ENCODE results near the gene SLCO4C1.

The SLCO4C1 gene

GRCh38 chr5:102270036-102270435 lies 26.0 kb downstream of the SLCO4C1 start:
- DNase-seq: no peak

GRCh38 chr5:102262688-102263087 lies 33.4 kb downstream of the SLCO4C1 start:
- no peak for DNase-seq

GRCh38 chr5:102249381-102249780 lies 46.7 kb downstream of the SLCO4C1 start:
- no peak for DNase-seq

DNA sequence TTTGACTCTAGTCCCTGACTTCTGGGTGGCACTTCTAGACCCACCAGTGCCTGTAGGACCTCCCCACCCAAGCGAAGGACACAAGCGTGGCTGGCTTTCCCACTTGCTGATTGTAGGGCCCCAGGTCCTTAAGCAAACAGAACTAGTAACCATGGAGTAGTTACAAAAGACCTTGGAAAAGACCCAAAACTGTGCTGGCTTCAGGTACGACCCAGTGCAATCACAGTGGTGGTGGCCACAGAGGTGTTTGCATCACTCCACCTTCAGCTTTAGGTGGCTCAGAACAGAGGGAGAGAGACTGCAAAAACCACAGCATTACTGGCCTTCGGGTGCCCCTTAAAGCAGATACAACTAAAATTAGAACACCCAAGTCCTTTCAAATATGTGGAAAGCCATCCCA lies 52.9 kb downstream of the SLCO4C1 start:
- DNase-seq: no peak

DNA sequence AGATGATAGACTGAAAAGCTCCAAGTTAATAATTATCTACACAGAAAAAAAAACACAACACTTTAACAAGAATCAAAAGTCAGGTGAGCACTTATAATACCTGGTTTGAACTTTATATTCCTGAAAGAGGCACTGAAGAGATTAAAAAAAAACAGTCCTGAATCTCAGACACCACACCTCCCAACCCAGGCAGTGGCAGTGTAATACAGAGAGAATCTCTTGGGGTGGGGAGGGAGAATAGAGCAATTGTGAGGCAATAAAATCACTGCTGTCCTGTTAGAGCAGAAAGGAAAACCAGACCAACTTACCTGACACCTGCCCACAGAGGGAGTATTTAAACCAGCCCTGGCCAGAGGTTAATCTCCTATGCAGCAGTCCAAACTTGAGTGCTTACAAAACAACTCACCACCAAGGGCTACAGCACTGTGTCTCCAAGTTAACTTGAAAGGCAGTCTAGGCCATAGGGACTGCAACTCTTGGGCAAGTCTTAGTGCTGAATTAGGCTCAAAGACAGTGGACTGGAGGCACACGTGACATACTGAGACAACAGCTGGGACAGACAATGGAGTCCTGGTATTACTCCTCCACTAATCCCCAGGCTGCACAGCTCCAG lies 54.2 kb downstream of the SLCO4C1 start:
- no peak for DNase-seq

GRCh38 chr5:102231693-102232619 lies 64.1 kb downstream of the SLCO4C1 start:
- no peak for DNase-seq

DNA sequence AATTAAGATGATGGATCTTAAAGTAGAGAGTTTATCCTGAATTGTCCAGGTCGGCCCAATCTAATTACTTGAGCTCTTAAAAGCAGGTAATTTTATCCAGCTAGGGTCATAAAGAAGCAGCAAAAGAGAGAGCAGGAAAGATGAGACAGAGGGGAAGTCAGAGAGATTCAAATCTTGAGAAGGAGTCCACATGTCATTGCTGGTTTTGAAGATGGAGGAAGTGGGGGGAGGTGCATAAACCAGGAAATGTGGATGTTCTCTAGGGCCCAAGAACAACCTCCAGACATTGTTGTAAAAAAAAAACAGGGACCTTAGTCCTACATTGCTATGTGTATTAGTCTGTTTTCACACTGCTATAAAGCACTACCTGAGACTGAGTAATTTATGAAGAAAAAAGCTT lies 66.4 kb downstream of the SLCO4C1 start:
- peak; percentile 0 for DNase-seq

- no peak for DNase-seq
These were observed 69.8 kb downstream of the SLCO4C1 start for GRCh38 chr5:102226321-102226720.

- no peak for DNase-seq
These were observed 72.3 kb downstream of the SLCO4C1 start for GRCh38 chr5:102223542-102224477.

DNA sequence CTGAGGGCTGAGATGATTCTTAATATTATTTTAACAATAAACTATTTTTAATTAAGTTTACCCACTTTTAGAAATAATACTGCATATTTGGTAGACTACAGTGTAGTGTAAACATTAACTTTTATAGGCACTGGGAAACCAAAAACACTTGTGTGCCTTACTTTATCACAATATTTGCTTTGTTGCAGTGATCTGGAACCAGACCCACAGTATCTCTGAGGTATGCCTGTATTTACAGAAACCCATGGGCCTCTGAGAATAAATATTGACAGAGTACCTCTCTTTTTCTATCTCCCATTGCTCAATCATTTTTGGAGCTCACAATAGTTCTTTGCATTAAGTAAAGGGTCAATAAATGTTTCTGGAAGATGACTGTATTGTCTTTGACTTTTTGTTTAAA lies 73.3 kb downstream of the SLCO4C1 start:
- DNase-seq: no peak

GRCh38 chr5:102221949-102222348 lies 74.1 kb downstream of the SLCO4C1 start:
- no peak for DNase-seq

- no peak for DNase-seq
These were observed 77.9 kb downstream of the SLCO4C1 start for GRCh38 chr5:102218159-102218558.

DNA sequence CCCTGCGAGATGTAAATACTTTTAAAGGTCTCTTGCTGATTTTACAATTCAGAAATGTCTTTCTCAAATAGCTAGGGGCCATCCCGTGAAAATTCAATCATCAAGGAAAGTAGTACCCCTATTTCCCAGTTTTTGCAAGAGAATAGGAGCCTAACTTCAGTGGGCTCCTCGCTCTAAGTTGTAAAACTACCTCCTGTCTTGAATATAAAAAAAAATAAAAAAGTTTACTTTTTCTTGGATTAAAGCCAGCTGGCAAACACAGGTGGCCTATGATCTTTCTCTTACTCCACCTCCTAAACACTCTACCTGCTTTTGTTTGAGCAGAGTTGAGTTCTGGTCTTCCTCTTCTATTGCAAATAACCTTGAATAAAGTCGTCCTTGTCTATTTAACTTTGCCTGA lies 79.4 kb downstream of the SLCO4C1 start:
- no peak for DNase-seq

DNA sequence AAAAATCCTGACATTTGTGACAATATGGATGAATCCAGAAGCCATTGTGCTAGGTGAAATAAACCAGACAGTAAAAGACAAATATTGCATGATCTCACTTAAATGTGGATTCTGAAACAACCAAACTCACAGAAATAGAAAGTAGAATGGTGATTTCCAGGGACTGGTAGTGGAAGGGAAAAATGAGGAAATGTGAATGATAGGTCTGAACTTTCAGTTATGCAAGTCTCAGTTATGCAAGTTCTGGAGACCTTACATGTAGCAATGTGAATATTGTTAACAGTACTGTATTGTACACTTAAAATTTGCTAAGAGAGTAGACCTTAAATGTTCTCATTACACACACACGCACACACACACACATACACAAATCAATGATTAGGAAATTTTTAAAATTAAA lies 84.9 kb downstream of the SLCO4C1 start:
- DNase-seq: peak; percentile 1

- no peak for DNase-seq
These were observed 95.2 kb downstream of the SLCO4C1 start for GRCh38 chr5:102200861-102201260.

- no peak for DNase-seq
These were observed 99.6 kb downstream of the SLCO4C1 start for GRCh38 chr5:102196481-102196880.
